Right lobe of liver (tissue), 4 donors: ENCODE data around the gene P2RX3.

Source experiments
- CTCF ChIP-seq, 4 donors: fragments of 200-600 bp in 3 of 4; fragments of 450-650 bp in 1 of 4; IDR thresholded peaks; one replicate each; pipeline versions ENCODE4 v1.5.1 to v1.8.0; 2016 to 2022; ENCODE audit warnings: antibody characterized with exemption in 4 of 4, mild to moderate bottlenecking in 2 of 4
- POLR2A ChIP-seq: fragments of 450-650 bp; IDR thresholded peaks from one replicate; pipeline ENCODE4 v1.6.1; 2017; ENCODE audit warnings: antibody characterized with exemption, mild to moderate bottlenecking
- donor health status: DM: no; HTN: no; CAD: no.
- donor health status: DM: no; HTN: no; CAD: no.
- donor health status: DM: no; HTN: yes; CAD: no.

GRCh38 chr11:57309106-57310059, 28.8 kb upstream of the P2RX3 start:
- TF ChIP-seq CTCF (IDR thresholded peaks at IDR 0.05) = no peak
- TF ChIP-seq POLR2A = no peak
